Testis (tissue), 3 donors: ENCODE data around the gene SDK2. TPM values are rescaled to one million over a fixed set of nuclear protein-coding genes. Genes with fewer than 3 reads are reported as not detected.

Experiments
- DNase-seq: peaks from one replicate; pipeline ENCODE4 v3.0.0-alpha.2; 2019
- H3K27ac ChIP-seq, 2 donors: fragments of 200-600 bp; sonication (generic); one replicate each; pipeline ENCODE4 v1.5.1; 2019
- H3K27me3 ChIP-seq: fragments of 200-600 bp; sonication (generic); one replicate; pipeline ENCODE4 v1.5.1; 2019
- H3K36me3 ChIP-seq: fragments of 200-600 bp; sonication (generic); one replicate; pipeline ENCODE4 v1.5.1; 2017; ENCODE audit warnings: low read depth; ENCODE audit errors: missing control alignments
- H3K4me1 ChIP-seq: fragments of 200-600 bp; sonication (generic); one replicate; pipeline ENCODE4 v1.5.1; 2019
- H3K4me3 ChIP-seq, 2 donors: fragments of 200-600 bp; sonication (generic); one replicate each; pipeline ENCODE4 v1.5.1; 2017 to 2019
- H3K9me3 ChIP-seq: fragments of 200-600 bp; sonication (generic); one replicate; pipeline ENCODE4 v1.5.1; 2017
- CTCF ChIP-seq, 3 experiments: fragments of 450-650 bp in 2 of 3; fragments of 200-600 bp in 1 of 3; sonication (generic) in 1 of 3; IDR thresholded peaks; one replicate each; pipeline ENCODE4 v1.5.1; 2016 to 2019; ENCODE audit warnings: antibody characterized with exemption in 3 of 3, mild to moderate bottlenecking in 2 of 3, moderate library complexity in 1 of 3
- POLR2A ChIP-seq: fragments of 450-650 bp; IDR thresholded peaks from one replicate; pipeline ENCODE4 v1.6.1; 2017; ENCODE audit warnings: antibody characterized with exemption, mild to moderate bottlenecking, moderate library complexity
- WGBS, 2 donors: methylation state at CpG; one replicate each; pipeline ENCODE4 v1.1.5; 2018; 5-methylcytosine and 5-hydroxymethylcytosine counted together
- intact Hi-C: fragments of 100-400 bp; cut with DNase I; formaldehyde crosslinking; loops from one replicate; pipeline ENCODE4 v1.15.1; 2023; ENCODE audit warnings: low total_unique reads
- polyA plus RNA-seq: library from polyadenylated mRNA; stranded (reverse); fragments of 350-450 nt; fragmentation: Illumina TruSeq; extraction: RNeasy Lipid Tissue Mini Kit (QIAGEN cat#74804); gene quantifications from one replicate; pipeline ENCODE4 v1.2.3, GENCODE V29; 2014; ENCODE audit warnings: low read depth, low replicate concordance; ENCODE audit not compliant: insufficient read depth
- total RNA-seq, 2 donors: library from RNA; depleted of rRNA; stranded (reverse); fragments of >200 nt; gene quantifications; one replicate each; pipeline ENCODE4 v1.2.3, GENCODE V29; 2016

Gene SDK2
- total and polyA plus RNA-seq, 3 donors from 2014 or later: 36.9 to 63.4 (median 55.4) TPM

- Histone ChIP-seq H3K36me3 (no peaks in the 10 kb centered on the region), H3K27ac (no peak overlapping the region), H3K27me3 (no peaks in the 10 kb centered on the region), H3K4me3 (no peak overlapping the region), H3K4me1 (peaks cover 19% of the 10 kb centered on the region), H3K9me3 (no peaks in the 10 kb centered on the region)
- DNase-seq: no peak
- 61 to 67% methylated on average over 5 of the region's 5 CpGs for WGBS, 2 donors
- TF ChIP-seq CTCF (IDR thresholded peaks at IDR 0.05) (no peak), POLR2A (no peak)
- intact Hi-C loops: no loop called here
Measured at GRCh38 chr17:73551759-73552158, 92.5 kb downstream of the SDK2 start.

- H3K27ac ChIP-seq: no peak overlapping the region
- no peak overlapping the region for H3K4me3 ChIP-seq
- H3K27me3 ChIP-seq: no peaks in the 10 kb centered on the region
- no peaks in the 10 kb centered on the region for H3K9me3 ChIP-seq
- TF ChIP-seq POLR2A: no peak
- no peak for TF ChIP-seq CTCF (IDR thresholded peaks at IDR 0.05)
- intact Hi-C loops: no loop called here
- DNase-seq: no peak
- peaks cover 19% of the 10 kb centered on the region for H3K4me1 ChIP-seq
- 74 to 84% methylated on average over 13 to 20 of the region's 20 CpGs for WGBS, 2 donors
- no peaks in the 10 kb centered on the region for H3K36me3 ChIP-seq
Measured at GRCh38 chr17:73551144-73551543, 93.1 kb downstream of the SDK2 start.

- Histone ChIP-seq H3K9me3 (no peaks in the 10 kb centered on the region), H3K4me1 (peaks cover 19% of the 10 kb centered on the region), H3K27me3 (no peaks in the 10 kb centered on the region), H3K4me3 (no peak overlapping the region), H3K27ac (no peak overlapping the region), H3K36me3 (no peaks in the 10 kb centered on the region)
- 68 to 72% methylated on average over 8 to 10 of the region's 10 CpGs for WGBS, 2 donors
- no peak for TF ChIP-seq POLR2A
- TF ChIP-seq CTCF (IDR thresholded peaks at IDR 0.05): no peak
- no peak for DNase-seq
- intact Hi-C loops: no loop called here
Measured at GRCh38 chr17:73550556-73550955, 93.7 kb downstream of the SDK2 start.

GRCh38 chr17:73549841-73550430, 94.3 kb downstream of the SDK2 start:
- no peaks in the 10 kb centered on the region for H3K36me3 ChIP-seq
- peaks cover 19% of the 10 kb centered on the region for H3K4me1 ChIP-seq
- peak overlapping the region; percentile 44 to 59 for H3K27ac ChIP-seq
- WGBS, 2 donors: 63 to 67% methylated on average over 7 to 12 of the region's 12 CpGs
- H3K4me3 ChIP-seq: no peak overlapping the region
- H3K27me3 ChIP-seq: no peaks in the 10 kb centered on the region
- TF ChIP-seq POLR2A: no peak
- TF ChIP-seq CTCF (IDR thresholded peaks at IDR 0.05): no peak
- DNase-seq: no peak
- no peaks in the 10 kb centered on the region for H3K9me3 ChIP-seq
- intact Hi-C loops: no loop called here
